Measurements from ENCODE around the gene FHIP1A. TPM values are rescaled to one million over a fixed set of nuclear protein-coding genes. Genes with fewer than 3 reads are reported as not detected.
A peak's percentile ranks its signal among the peaks of the same experiment; 100 is the strongest.

The FHIP1A gene
- total and polyA plus RNA-seq, 2 donors (not counting 3 experiments of a cell fraction or from before 2014, with no cell fraction given): 0.19 to 0.58 TPM

DNA sequence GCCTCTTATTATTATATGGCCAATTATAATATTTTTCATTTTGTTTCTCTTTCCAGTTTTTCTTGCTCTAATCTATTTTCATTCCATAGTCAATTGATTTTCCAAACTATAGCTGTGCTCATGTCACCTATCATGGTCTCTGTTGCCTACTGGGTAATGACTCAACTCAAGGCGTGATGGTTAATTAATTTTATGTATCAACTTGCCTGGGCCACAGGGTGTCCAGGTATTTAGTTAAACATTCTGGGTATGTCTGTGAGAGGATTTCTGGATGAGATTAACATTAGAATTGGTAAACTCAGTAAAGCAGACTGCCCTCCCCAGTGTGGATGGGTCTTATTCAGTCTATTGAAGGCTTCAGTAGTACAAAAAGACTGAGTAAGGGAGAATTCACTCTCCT, 9.9 kb downstream of the FHIP1A start:
- TF ChIP-seq, protein P1, sequence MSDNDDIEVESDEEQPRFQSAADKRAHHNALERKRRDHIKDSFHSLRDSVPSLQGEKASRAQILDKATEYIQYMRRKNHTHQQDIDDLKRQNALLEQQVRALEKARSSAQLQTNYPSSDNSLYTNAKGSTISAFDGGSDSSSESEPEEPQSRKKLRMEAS (IDR thresholded peaks at IDR 0.05; ENCODE audit: insufficient read depth, insufficient read length): no peak
- H3K9ac ChIP-seq (replicated peaks; ENCODE audit: extremely low read depth, insufficient read depth, low read length): no peak overlapping the region
- H3K79me2 ChIP-seq (ENCODE audit: control insufficient read depth, insufficient read depth, low read length): no peaks in the 10 kb centered on the region
- BruUV-seq (replicated peaks): no TSS peak
- no peaks in the 10 kb centered on the region for H4K20me1 ChIP-seq (replicated peaks; ENCODE audit: control insufficient read depth, extremely low read depth, insufficient read depth, low read length)
- no peak overlapping the region for H3K4me3 ChIP-seq (replicated peaks in 1 of 3; ENCODE audit: insufficient read depth in 1 of 3, low read depth in 1 of 3, low read length in 3 of 3)
- no peaks in the 10 kb centered on the region for H3K9me1 ChIP-seq (replicated peaks; ENCODE audit: control insufficient read depth, extremely low read depth, insufficient read depth, low read length)
- peaks cover 43% of the 10 kb centered on the region for H3K4me1 ChIP-seq (ENCODE audit: control insufficient read depth, extremely low read depth, insufficient read depth, low read length)
- no peaks in the 10 kb centered on the region for H3K27me3 ChIP-seq (ENCODE audit: control insufficient read depth in 2 of 2, insufficient read depth in 2 of 2, low read length in 2 of 2)
- ChIA-PET CTCF (interaction anchor here (1.1 to 1.3 kb wide), 3 partner anchors 10 to 301 kb away, joined by 3 to 4 read pairs (median 4); partner anchors contain the start of gene FHIP1A), POLR2A (no interaction called here)
- peak overlapping the region; percentile 81 for H3K4me2 ChIP-seq (ENCODE audit: insufficient read depth, low read length)
- no peak overlapping the region for H2AFZ ChIP-seq (ENCODE audit: low read depth, low read length)
- H3K36me3 ChIP-seq (ENCODE audit: control insufficient read depth in 2 of 2, extremely low read depth in 1 of 2, insufficient read depth in 2 of 2, low read length in 2 of 2): no peaks in the 10 kb centered on the region
- dilution Hi-C loops (cut with MboI; ENCODE audit: extremely low pct_ligation_motif_present, low sequenced_read_pairs) (no loop called here), intact Hi-C loops (cut with micrococcal nuclease) (loop anchor here (1.0 to 5.0 kb wide), 7 partner anchors 11 to 1118 kb away; partner anchors contain the start of genes FBXW7, PRSS48 and RPS3A)
- no peaks in the 10 kb centered on the region for H3K9me3 ChIP-seq (replicated peaks; ENCODE audit: control insufficient read depth, insufficient read depth, low read length)
- DNase-seq (ENCODE audit: low read depth, low spot score): no peak
- no peak for FAIRE-seq
- peak overlapping the region; percentile 89 for H3K27ac ChIP-seq (ENCODE audit: insufficient read depth, low read depth, low read length)

GRCh38 chr4:151420250-151420807, 11.4 kb downstream of the FHIP1A start:
- no peak overlapping the region for H3K4me2 ChIP-seq (ENCODE audit: insufficient read depth, low read length)
- H3K36me3 ChIP-seq (ENCODE audit: control insufficient read depth in 2 of 2, extremely low read depth in 1 of 2, insufficient read depth in 2 of 2, low read length in 2 of 2): no peaks in the 10 kb centered on the region
- no peaks in the 10 kb centered on the region for H4K20me1 ChIP-seq (replicated peaks; ENCODE audit: control insufficient read depth, extremely low read depth, insufficient read depth, low read length)
- dilution Hi-C loops (cut with MboI; ENCODE audit: extremely low pct_ligation_motif_present, low sequenced_read_pairs) (no loop called here), intact Hi-C loops (cut with micrococcal nuclease) (loop anchor here (1.0 kb wide), 1 partner anchor 303 kb away; no protein-coding TSS in a partner anchor)
- FAIRE-seq (no peak), DNase-seq (ENCODE audit: low read depth, low spot score) (peak; percentile 18)
- TF ChIP-seq FOS (IDR thresholded peaks at IDR 0.05; ENCODE audit: borderline replicate concordance, insufficient read depth, low read length) (no peak), GATA2 (IDR thresholded peaks at IDR 0.05; ENCODE audit: insufficient read depth, insufficient read length, low read depth, low read length) (no peak), MYC (IDR thresholded peaks at IDR 0.05; ENCODE audit: low read depth, low read length) (no peak)
- TF ChIP-seq, protein P2, sequence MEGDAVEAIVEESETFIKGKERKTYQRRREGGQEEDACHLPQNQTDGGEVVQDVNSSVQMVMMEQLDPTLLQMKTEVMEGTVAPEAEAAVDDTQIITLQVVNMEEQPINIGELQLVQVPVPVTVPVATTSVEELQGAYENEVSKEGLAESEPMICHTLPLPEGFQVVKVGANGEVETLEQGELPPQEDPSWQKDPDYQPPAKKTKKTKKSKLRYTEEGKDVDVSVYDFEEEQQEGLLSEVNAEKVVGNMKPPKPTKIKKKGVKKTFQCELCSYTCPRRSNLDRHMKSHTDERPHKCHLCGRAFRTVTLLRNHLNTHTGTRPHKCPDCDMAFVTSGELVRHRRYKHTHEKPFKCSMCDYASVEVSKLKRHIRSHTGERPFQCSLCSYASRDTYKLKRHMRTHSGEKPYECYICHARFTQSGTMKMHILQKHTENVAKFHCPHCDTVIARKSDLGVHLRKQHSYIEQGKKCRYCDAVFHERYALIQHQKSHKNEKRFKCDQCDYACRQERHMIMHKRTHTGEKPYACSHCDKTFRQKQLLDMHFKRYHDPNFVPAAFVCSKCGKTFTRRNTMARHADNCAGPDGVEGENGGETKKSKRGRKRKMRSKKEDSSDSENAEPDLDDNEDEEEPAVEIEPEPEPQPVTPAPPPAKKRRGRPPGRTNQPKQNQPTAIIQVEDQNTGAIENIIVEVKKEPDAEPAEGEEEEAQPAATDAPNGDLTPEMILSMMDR (IDR thresholded peaks at IDR 0.05; ENCODE audit: extremely low read depth in 1 of 2, insufficient read depth in 1 of 2, low read depth in 1 of 2, low read length in 2 of 2): no peak
- H3K9ac ChIP-seq (replicated peaks; ENCODE audit: extremely low read depth, insufficient read depth, low read length): no peak overlapping the region
- peaks cover 41% of the 10 kb centered on the region for H3K4me1 ChIP-seq (ENCODE audit: control insufficient read depth, extremely low read depth, insufficient read depth, low read length)
- BruUV-seq (replicated peaks): no TSS peak
- no peaks in the 10 kb centered on the region for H3K9me3 ChIP-seq (replicated peaks; ENCODE audit: control insufficient read depth, insufficient read depth, low read length)
- ChIA-PET CTCF (interaction anchor here (1.0 to 2.0 kb wide), 3 partner anchors 12 to 303 kb away, joined by 3 to 10 read pairs (median 4); partner anchors contain the start of genes FHIP1A and PRSS48), POLR2A (no interaction called here)
- H2AFZ ChIP-seq (ENCODE audit: low read depth, low read length): peak overlapping the region; percentile 32
- no peaks in the 10 kb centered on the region for H3K9me1 ChIP-seq (replicated peaks; ENCODE audit: control insufficient read depth, extremely low read depth, insufficient read depth, low read length)
- no peaks in the 10 kb centered on the region for H3K27me3 ChIP-seq (ENCODE audit: control insufficient read depth in 2 of 2, insufficient read depth in 2 of 2, low read length in 2 of 2)
- H3K4me3 ChIP-seq (replicated peaks in 1 of 3; ENCODE audit: insufficient read depth in 1 of 3, low read depth in 1 of 3, low read length in 3 of 3): no peak overlapping the region
- H3K27ac ChIP-seq (ENCODE audit: insufficient read depth, low read depth, low read length): peak overlapping the region; percentile 20
- no peaks in the 10 kb centered on the region for H3K79me2 ChIP-seq (ENCODE audit: control insufficient read depth, insufficient read depth, low read length)
